ENCODE data around the gene TMEM95. TPM values are rescaled to one million over a fixed set of nuclear protein-coding genes. Genes with fewer than 3 reads are reported as not detected.

The TMEM95 gene
- total and polyA plus RNA-seq, 2 of the 8 experiments (the other 6 are each of a cell fraction or from before 2014, with no cell fraction given) = not detected

- TF ChIP-seq RNF2 (IDR thresholded peaks at IDR 0.05; ENCODE audit: borderline replicate concordance, low read depth, low read length, missing control alignments, poor library complexity, severe bottlenecking) (no peak), USF2 (IDR thresholded peaks at IDR 0.05; ENCODE audit: low read length) (no peak), TEAD4 (IDR thresholded peaks at IDR 0.05; ENCODE audit: low read depth, low read length) (no peak), ZNF274 (IDR thresholded peaks at IDR 0.05; ENCODE audit: borderline replicate concordance, extremely low read depth, low read length) (no peak)
- TF ChIP-seq, protein P1, sequence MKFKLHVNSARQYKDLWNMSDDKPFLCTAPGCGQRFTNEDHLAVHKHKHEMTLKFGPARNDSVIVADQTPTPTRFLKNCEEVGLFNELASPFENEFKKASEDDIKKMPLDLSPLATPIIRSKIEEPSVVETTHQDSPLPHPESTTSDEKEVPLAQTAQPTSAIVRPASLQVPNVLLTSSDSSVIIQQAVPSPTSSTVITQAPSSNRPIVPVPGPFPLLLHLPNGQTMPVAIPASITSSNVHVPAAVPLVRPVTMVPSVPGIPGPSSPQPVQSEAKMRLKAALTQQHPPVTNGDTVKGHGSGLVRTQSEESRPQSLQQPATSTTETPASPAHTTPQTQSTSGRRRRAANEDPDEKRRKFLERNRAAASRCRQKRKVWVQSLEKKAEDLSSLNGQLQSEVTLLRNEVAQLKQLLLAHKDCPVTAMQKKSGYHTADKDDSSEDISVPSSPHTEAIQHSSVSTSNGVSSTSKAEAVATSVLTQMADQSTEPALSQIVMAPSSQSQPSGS (IDR thresholded peaks at IDR 0.05; ENCODE audit: low read length) = no peak
- TF ChIP-seq, protein P2, sequence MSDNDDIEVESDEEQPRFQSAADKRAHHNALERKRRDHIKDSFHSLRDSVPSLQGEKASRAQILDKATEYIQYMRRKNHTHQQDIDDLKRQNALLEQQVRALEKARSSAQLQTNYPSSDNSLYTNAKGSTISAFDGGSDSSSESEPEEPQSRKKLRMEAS (IDR thresholded peaks at IDR 0.05) = no peak
These were observed 14.9 kb downstream of the TMEM95 start (continued) for GRCh38 chr17:7369825-7370224.

Measured in H1 (cell line).